ENCODE measurements around the gene GALR3.

Gene GALR3

DNA sequence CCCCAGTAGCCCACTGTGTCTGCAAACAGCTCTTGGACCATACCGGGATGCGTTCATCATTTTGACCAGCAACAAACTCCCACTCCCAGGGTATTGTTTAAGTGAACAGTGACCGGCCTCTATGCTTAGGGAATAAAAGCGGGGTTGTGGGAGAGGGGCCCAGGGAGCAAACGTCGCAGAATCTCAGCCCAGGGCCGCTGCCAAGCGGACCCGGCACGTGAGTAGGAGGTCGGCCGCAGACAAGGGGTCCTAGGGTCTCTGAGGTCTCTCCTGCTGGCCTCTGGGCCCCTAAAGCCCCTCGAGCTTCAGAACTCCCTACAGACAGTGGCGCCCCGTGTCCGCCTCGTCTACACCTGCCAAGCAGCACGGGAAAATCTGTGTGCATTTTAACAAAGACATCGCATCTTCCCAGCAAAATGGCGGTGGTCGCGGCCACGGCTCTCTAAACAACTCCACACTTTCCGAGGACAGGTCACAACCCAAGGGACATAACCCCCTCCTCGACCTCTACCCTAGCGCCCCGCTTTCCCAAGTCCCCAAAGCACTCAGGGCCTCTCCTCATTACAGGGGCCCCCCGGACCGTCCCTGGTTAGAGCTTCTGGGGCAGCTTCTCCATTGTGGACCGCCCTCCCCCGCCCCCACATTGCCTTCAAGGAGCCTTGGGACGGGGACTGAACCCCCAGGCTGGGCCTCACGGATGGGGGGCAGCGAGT lies 19.4 kb upstream of the GALR3 start:
- no peak for DNase-seq

DNA sequence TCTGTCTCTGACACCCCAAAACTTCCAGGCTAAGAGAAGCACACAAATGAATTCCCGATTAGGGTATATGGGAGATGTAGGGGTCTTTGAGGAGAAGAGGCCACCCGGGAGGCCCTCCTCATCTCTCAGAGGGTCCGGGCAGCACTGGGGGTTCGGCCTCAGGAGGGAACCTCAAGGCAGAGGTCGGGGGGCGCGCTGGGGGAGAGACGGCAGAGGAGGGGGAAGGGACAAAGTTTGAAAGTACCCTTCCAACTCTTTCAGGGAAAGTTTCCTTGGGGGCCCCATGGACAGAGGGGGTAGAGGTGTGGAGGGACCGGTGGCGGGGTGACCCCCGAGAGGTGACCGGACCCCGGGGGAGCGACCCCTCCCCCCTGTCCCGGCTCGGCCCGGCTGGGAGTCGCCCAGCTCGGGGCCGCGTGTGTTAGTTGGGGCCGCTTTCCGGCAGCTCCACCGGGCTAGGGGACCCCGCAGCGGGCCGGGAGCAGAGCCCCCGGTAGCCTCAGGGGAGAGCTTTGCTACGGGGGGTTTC lies 18.8 kb upstream of the GALR3 start:
- no peak for DNase-seq

DNA sequence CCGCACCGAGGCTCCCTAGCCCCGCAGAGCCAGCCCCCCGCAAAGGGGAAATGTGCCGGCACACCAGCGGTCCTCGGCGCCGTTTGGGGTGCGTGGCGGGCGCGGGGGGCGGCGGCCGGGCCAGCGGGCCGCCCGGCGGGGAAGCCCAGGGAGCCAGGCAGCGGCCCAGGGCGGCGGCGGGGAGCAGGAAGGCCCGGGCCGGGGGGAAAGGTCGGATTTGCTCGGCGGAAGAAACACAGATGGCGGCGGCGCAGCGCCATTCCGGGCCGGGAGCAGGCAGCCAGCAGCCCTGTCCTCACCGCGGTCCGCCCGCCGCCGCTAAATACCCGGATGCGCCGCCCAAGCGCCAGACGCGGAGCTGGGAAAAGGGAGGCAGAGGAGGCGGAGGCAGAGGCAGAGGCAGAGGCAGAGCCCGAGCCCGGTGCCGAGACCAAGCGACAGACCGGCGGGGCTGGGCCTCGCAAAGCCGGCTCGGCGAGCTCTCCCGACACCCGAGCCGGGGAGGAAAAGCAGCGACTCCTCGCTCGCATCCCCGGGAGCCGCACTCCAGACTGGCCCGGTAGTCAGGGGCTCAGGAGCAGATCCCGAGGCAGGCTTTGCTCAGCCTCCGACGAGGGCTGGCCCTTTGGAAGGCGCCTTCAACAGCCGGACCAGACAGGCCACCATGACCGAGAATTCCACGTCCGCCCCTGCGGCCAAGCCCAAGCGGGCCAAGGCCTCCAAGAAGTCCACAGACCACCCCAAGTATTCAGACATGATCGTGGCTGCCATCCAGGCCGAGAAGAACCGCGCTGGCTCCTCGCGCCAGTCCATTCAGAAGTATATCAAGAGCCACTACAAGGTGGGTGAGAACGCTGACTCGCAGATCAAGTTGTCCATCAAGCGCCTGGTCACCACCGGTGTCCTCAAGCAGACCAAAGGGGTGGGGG lies 18.0 kb upstream of the GALR3 start:
- peak; percentile 67 for DNase-seq

DNA sequence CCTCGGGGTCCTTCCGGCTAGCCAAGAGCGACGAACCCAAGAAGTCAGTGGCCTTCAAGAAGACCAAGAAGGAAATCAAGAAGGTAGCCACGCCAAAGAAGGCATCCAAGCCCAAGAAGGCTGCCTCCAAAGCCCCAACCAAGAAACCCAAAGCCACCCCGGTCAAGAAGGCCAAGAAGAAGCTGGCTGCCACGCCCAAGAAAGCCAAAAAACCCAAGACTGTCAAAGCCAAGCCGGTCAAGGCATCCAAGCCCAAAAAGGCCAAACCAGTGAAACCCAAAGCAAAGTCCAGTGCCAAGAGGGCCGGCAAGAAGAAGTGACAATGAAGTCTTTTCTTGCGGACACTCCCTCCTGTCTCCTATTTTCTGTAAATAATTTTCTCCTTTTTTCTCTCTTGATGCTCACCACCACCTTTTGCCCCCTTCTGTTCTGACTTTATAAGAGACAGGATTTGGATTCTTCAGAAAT lies 17.3 kb upstream of the GALR3 start:
- no peak for DNase-seq

DNA sequence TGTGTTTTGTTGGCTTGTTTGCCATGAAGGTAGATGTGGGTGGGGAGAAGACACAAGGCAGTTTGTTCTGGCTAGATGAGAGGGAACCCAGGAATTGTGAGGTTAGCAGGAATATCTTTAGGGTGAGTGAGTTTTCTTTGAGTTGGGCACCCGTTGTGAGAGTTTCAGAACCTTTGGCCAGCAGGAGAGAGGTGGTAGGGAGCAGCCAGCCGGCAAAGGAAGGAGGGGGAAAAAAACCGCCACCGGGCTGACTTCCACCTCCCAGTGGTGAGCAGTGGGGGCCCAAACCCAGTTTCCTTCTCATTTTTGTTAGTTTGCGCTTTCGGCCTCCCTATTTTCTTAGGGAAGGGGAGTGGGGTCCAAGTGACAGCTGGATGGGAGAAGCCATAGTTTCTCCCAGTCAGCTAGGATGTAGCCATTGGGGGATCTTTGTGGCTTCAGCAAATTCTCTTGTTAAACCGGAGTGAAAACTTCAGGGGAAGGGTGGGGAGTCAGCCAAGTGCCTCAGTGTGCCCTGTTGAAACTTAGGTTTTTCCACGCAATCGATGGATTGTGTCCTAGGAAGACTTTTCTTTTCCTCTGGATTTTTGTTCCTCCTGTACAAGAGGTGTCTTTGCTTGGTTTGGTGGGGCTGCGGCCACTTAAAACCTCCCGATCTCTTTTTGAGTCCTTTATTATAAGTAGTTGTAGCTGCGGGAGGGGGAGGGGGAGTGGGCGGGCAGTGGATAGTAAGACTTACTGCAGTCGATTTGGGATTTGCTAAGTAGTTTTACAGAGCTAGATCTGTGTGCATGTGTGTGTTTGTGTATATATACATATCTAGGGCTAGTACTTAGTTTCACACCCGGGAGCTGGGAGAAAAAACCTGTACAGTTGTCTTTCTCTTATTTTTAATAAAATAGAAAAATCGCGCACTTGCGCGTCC lies 16.5 kb upstream of the GALR3 start:
- no peak for DNase-seq

DNA sequence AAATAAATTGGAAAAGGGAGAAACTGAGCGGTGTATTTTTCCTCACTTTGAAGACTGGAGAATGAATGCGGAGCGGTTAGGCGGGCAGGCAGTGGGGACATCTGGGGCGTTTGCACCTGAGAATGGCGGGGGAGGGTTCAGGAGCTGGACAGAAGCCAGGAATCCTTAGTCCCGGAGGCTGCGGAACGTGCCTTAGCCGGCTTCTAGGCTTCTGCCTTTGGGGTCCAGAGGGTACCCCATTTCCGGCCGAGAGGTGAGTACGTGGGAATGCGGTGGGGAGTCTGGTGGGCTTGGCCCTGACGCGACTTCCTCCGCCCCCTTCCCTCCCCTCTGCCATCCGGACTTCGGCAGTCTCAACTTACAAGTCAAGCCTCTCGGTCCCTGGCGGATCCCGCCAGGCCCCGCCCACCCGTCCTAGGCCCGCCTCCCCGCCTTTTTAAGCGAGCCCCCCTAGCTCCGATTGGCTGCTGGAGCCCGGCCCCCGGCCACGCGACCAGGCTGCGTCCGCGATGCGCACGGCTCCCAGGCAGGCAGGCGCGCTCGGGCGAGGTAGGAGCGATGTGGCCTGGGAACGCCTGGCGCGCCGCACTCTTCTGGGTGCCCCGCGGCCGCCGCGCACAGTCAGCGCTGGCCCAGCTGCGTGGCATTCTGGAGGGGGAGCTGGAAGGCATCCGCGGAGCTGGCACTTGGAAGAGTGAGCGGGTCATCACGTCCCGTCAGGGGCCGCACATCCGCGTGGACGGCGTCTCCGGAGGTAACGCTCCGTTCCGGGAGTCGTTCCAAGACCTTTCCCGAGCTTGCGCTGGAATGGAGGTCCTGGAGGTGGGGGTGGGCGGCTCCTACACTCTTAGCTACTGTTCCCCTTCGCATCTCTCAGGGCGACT lies 15.5 kb upstream of the GALR3 start, which contains the start of gene GCAT:
GCAT (plus strand) TSS at position 525 of the 884 bp plus-strand sequence; CDS start at position 559, 34 bp downstream.
- peak; percentile 70 for DNase-seq

DNA sequence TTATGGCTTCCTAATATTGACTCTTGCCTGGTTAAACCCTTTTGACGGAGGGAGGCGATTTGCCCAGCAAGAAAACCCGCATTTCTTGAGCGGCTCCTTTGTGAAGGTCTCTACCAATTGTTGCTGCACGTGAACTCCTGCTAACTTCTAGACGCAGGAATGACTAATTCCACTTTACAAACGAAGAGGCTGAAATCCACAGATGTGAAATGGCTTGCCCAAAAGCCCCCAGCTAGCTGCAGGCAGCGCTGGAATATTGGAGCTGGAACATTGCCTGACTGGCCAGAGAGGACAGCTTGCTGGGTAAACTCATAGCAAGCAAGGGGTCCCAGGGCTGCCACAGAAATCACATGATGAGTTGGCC lies 14.9 kb upstream of the GALR3 start:
- no peak for DNase-seq

DNA sequence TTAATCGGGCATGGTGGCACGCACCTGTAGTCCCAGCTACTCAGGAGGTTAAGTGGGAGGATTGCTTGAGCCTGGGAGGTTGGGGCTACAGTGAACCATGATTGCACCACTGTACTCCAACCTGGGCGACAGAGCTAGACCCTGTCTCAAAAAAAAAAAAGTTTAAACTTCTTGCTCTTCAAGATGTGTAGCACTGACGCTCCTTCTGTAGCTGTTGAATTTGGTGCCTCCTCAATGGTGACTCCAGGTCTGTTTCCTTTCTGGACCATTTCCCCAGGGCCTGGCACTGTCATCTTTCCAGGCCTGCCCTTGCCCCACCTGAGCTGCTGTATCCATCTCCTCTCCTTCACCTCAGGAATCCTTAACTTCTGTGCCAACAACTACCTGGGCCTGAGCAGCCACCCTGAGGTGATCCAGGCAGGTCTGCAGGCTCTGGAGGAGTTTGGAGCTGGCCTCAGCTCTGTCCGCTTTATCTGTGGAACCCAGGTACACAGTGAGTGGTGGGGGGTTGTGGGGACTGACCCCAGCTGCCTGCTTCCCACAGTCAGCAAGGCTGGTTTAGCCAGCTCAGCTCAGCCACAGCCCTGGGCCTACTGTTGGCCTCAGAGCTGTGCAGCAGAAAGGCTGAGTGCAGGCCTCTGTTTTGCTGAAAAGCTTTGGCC lies 13.4 kb upstream of the GALR3 start:
- DNase-seq = no peak

DNA sequence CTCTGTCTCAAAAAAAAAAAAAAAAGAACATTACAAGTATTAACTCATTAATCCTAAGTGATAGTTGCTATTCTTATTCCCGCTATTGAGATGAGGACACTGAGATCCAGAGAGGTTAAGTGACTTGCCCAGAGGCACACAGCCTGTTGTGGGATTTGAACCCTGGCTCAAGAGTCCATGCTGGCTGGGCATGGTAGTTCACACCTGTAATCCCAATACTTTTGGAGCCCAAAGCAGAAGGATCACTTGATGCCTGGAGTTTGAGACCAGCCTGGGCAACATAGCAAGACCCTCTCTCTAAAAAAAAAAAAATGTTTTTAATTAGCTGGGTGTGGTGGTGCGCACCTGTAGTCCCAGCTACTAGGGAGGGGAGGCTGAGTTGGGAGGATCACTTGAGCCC lies 11.3 kb upstream of the GALR3 start:
- no peak for DNase-seq

DNA sequence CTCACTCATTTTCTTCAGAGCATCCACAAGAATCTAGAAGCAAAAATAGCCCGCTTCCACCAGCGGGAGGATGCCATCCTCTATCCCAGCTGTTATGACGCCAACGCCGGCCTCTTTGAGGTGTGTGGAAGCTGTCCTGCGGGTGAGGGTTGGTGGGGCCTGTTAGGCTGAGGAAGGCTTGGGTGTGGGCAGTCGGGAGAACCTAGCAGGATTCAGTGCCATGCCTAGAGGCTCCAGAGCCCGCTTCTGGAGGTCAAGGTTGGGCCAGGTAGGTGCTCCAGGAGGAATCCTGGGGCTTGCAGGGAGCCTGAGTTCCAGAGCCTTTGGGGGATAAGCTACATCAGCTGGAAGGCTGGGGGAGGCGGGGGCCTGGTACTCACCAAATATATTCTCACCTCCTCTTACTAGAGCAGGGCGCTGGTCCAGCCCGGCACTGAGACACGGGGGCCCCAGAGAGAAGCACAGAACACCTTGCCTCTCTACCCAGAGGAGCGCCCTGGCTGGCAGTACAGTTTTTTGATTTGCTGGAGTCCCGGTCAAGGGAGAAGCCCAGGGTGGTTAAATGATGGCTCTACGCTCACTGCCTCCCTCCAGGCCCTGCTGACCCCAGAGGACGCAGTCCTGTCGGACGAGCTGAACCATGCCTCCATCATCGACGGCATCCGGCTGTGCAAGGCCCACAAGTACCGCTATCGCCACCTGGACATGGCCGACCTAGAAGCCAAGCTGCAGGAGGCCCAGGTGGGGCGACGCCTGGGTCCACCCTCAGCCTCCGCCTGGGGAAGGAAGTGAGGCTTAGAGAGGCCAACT lies 10.1 kb upstream of the GALR3 start:
- DNase-seq = no peak

DNA sequence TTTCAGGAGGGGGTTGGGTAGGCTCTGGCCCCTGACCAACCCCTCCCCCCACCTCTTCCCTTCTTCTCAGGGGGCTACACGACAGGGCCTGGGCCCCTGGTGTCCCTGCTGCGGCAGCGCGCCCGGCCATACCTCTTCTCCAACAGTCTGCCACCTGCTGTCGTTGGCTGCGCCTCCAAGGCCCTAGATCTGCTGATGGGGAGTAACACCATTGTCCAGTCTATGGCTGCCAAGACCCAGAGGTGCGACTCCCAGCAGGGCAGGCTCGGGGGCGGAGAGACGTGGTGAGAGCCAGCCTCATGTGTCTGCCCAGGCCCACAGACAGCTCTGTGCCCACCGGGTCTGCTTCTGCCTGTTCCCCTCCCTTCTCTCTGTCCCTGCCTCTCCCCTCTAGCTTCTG lies 7.6 kb upstream of the GALR3 start:
- no peak for DNase-seq

DNA sequence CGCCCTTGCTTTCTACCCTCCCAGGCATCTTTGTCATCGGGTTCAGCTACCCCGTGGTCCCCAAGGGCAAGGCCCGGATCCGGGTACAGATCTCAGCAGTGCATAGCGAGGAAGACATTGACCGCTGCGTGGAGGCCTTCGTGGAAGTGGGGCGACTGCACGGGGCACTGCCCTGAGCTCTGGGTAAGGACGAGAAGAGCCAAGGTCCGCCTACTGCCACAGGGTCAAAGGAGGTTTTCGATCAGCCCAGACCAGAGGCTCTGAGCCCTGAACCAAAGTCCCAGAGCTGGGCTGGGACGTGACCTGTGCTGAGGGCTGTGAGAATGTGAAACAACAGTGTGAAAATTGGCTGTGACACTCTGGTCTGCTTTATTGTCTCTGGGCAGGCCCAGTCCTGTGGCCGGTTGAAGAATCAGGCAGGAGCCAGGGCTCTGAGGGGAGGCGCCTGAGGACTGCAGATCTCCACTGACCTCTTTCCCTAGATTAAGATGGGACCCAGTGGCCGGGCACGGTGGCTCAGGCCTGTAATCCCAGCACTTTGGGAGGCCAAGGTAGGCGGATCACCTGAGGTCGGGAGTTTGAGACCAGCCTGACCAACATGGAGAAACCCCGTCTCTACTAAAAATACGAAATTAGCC lies 6.5 kb upstream of the GALR3 start:
- no peak for DNase-seq

DNA sequence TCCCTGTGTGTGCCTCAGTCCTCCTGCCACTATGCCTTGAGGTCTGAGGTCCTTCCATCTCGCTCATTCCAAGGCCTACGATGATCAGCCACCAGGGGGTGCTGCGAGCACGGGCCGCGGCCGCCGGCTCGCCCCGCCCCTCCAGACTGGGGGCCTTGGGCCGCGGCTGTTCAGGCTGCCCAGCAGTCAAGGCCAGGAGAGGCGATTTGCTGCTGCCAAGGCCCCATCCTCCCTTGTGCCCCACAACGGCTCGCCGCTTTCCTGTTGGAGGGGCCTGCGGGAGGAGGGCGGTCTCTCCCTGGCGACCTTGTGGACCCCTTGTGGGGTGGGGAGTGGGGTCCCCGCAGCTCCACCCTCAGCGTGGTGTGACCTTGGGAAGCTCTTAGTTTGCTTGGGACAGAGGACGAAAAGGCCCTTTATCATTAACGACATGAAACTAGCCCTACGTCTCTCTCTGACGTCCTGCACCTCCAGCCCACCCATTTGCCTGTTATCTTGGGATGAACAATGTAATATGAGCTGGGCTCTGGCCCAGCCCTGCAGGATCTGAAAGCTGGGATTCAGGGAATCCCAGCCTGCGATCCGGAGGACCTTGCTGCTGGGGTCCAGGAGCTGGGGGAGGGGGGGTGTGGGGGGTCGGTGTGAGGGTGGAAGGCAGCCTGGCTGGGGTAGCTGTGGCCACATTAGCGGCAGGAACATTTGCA lies 5.3 kb upstream of the GALR3 start:
- DNase-seq = peak; percentile 57

DNA sequence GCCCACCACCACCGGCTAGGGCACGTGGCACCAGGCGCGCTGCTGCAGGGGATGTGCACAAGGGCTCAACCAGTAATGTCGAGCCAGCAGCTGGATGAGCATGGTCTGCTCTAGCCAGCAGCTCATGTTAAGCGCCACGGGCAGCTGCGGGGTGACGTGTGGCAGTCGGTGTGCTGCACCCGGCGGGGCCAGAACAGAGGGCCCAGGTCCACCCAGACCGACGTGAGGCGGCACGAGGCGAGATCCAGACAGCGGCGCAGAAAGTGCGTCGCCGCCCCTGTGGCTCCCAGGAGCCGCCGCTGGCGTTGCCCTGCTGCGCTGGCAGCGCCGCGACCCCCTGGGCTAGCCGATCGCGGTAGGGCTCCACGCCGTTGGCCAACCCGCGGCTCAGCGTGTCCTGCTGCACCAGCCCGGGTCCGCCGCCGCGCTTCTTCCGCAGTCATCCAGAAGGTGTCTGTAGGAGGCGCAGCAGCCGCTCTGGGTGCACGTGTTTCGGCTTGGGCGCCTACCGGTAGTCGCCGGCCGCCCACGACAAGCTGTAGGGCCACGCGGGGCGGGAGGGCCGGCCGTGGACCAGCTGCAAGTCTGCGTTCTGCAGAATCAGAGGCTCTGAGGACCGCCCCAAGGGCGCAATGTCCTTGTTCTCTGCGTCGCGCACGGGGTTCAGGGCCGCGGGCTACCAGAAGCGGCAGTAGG lies 4.6 kb upstream of the GALR3 start:
- DNase-seq = no peak

DNA sequence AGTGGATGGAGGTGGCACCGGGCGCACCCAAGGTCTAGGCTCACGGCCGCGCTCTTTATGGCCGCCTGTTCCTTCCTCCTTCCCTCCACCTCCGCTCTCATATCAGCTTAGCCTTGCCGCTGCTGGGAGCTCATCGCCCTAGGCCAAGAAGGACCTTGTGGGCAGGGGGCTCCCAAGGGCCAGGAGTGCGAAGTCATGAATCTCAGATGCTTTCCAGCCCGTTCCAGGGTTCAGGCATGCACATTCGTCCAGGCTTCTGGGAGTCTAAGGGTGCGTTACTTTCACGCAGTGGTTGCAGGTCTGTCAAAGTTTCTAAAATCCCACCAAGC lies 4.1 kb upstream of the GALR3 start:
- no peak for DNase-seq

DNA sequence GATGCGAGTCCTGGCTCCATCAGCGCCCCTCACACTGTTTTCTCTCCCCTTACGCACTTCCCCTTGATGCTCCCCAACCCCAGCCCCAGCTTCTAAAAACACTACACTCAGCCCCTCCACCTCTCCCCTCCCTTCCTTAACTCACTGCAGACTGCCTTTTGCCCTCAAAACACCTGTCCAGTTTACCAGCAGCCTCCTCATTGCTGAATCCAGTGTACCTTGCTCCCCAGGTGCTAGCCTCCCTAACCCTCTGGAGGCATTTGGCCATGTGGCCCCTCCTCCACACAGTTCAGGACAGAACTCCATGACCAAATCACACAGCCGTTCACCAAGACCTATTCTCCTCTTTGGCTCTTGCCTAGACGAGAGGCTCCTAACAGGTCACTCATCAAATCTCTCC lies 2.8 kb upstream of the GALR3 start:
- no peak for DNase-seq

DNA sequence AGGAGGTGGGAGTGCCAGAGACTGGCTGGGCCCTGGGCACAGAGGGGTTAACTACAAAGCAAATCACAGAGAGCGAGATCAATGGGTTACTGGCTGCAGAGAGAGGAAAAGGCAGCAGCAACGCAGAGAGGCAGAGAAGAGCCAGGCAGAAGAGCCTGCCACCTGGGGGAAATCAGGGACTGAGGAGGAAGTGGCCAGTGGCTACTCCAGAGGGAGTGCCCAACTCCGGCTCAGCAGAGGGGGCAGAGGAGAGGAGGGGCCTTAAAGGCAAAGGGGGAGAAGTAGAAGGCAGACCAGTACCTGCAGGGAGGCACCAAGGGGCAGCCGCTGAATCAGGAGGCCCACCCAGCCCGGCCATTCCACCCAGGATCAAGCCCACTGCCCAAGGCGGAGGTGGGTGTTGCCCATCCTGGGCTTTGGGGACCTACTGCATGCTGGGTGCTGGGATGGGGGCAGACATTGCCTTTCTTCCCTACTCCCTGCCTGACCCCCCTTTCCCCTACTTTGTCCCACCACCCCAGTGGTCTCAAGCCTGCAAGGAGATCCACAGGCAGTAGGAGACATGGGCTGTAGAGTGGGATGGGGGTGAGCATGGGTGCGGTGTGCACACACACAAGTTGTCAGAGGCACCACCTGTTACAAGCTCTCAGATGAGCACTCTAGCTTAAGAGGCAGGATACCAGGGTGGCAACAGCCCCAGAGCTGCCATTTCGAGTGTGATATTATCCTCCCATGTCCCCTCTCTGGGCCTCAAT lies 926 bp upstream of the GALR3 start:
- peak; percentile 10 for DNase-seq

Data from SHP77 treated with DMSO at 0.1 percent for 48 hours (cell line).